K562 treated with DMSO at 1 percent for 48 hours (cell line): ENCODE results near the gene RCSD1. TPM values are rescaled to one million over a fixed set of nuclear protein-coding genes. Genes with fewer than 3 reads are reported as not detected.

ENCODE experiments used
- total RNA-seq: library from RNA; unstranded; fragments of 300-600 nt; gene quantifications from 2 replicates; pipeline ENCODE4 v1.2.3, GENCODE V29; 2022; ENCODE audit warnings: low replicate concordance; ENCODE audit errors: extremely low read depth

Gene RCSD1
- total RNA-seq, result not detected in 2 replicates

GRCh38 chr1:167629681-167630567 is at the start of gene RCSD1:
TSS of gene RCSD1 (plus strand) at chr1:167630232. CDS start at chr1:167630424, 192 bp downstream.

GRCh38 chr1:167721617-167722151 is 91.7 kb downstream of the RCSD1 start, which contains the start of gene MPZL1:
TSS of gene MPZL1 (plus strand) at chr1:167721982. CDS start at chr1:167722152, 170 bp downstream.

Other genes starting within 250 kb of the RCSD1 start
- gene CD247, start 111.7 kb upstream of the RCSD1 start, total RNA-seq, result not detected in 2 replicates
- gene CREG1, start 76.5 kb upstream of the RCSD1 start, total RNA-seq, result 204 and 698 TPM in 2 replicates
- not detected in 2 replicates for gene MPZL1, start 91.8 kb downstream of the RCSD1 start, total RNA-seq